ENCODE data around the gene SLC29A1.

- TF ChIP-seq KDM5A (IDR thresholded peaks at IDR 0.05), result no peak
- no peak for TF ChIP-seq CBX8 (IDR thresholded peaks at IDR 0.05)
- no peak for TF ChIP-seq MYC (IDR thresholded peaks at IDR 0.05; ENCODE audit: borderline replicate concordance, low read length)
- no peak for TF ChIP-seq USF2 (IDR thresholded peaks at IDR 0.05)
- no peak for TF ChIP-seq EHMT2 (IDR thresholded peaks at IDR 0.05; ENCODE audit: low read depth)
- TF ChIP-seq POLR2A (IDR thresholded peaks at IDR 0.05; ENCODE audit: low read length), result no peak
- TF ChIP-seq CTCF (IDR thresholded peaks at IDR 0.05), result no peak
- TF ChIP-seq EHF (CRISPR knock-in tag; IDR thresholded peaks at IDR 0.05), result no peak
- no peak for TF ChIP-seq CHD2 (IDR thresholded peaks at IDR 0.05; ENCODE audit: low read length, partially characterized antibody)
- no peak for TF ChIP-seq MAFK (IDR thresholded peaks at IDR 0.05; ENCODE audit: partially characterized antibody)
Observed at GRCh38 chr6:44264154-44265006, 41.0 kb downstream of the SLC29A1 start.
